GM23338 (cell line): Measurements from ENCODE around the gene EXOC3L4. TPM values are rescaled to one million over a fixed set of nuclear protein-coding genes. Genes with fewer than 3 reads are reported as not detected.

Experiments used
- ATAC-seq: fragments of 200-7000 bp; cut with Tn5 transposase; 3 replicates; pipeline ENCODE4 v1.9.1; 2020
- DNase-seq: peaks from one replicate; pipeline ENCODE4 v3.0.0-alpha.2; 2015; ENCODE audit warnings: low spot score
- H2AFZ ChIP-seq: fragments of 200-600 bp; sonication (generic); 2 replicates; pipeline ENCODE4 v1.8.0; 2016; ENCODE audit warnings: antibody characterized with exemption, mild to moderate bottlenecking, moderate library complexity
- H3F3A ChIP-seq: fragments of 200-600 bp; sonication (generic); replicated peaks from 2 replicates; pipeline ENCODE4 v1.8.0; 2017; ENCODE audit warnings: antibody characterized with exemption, mixed run types, low read depth
- H3K27ac ChIP-seq: fragments of 200-600 bp; sonication (generic); 2 replicates; pipeline ENCODE4 v1.6.1; 2016; ENCODE audit warnings: low read depth
- H3K27me3 ChIP-seq: fragments of 200-600 bp; sonication (generic); 2 replicates; pipeline ENCODE4 v1.8.0; 2016; ENCODE audit warnings: mild to moderate bottlenecking, mixed run types, moderate library complexity; ENCODE audit not compliant: insufficient read depth
- H3K36me3 ChIP-seq: fragments of 200-600 bp; sonication (generic); 2 replicates; pipeline ENCODE4 v1.8.0; 2016; ENCODE audit warnings: mild to moderate bottlenecking; ENCODE audit not compliant: insufficient read depth
- H3K4me1 ChIP-seq: fragments of 200-600 bp; sonication (generic); 2 replicates; pipeline ENCODE4 v1.8.0; 2016; ENCODE audit warnings: mild to moderate bottlenecking, moderate library complexity; ENCODE audit not compliant: insufficient read depth
- H3K4me2 ChIP-seq: fragments of 200-600 bp; sonication (generic); 2 replicates; pipeline ENCODE4 v1.7.1; 2017; ENCODE audit warnings: mixed run types
- H3K4me3 ChIP-seq: fragments of 200-600 bp; sonication (generic); 2 replicates; pipeline ENCODE4 v1.6.1; 2016; ENCODE audit warnings: mixed run types
- H3K79me2 ChIP-seq: fragments of 200-600 bp; sonication (generic); replicated peaks from 2 replicates; pipeline ENCODE4 v1.8.0; 2017; ENCODE audit warnings: mild to moderate bottlenecking; ENCODE audit not compliant: insufficient read depth
- H3K9me2 ChIP-seq: fragments of 200-600 bp; sonication (generic); 2 replicates; pipeline ENCODE4 v1.8.0; 2017; ENCODE audit not compliant: insufficient read depth
- H4K20me1 ChIP-seq: fragments of 200-600 bp; sonication (generic); replicated peaks from 2 replicates; pipeline ENCODE4 v1.8.0; 2017; ENCODE audit warnings: mild to moderate bottlenecking; ENCODE audit not compliant: insufficient read depth
- H3K27ac Mint-ChIP-seq: 2 replicates; pipeline ENCODE4 v1.8.0; 2020; ENCODE audit warnings: inconsistent platforms, mild to moderate bottlenecking, moderate library complexity, mixed read lengths
- H3K27me3 Mint-ChIP-seq: 3 replicates; pipeline ENCODE4 v1.8.0; 2022; ENCODE audit warnings: low read depth, mild to moderate bottlenecking, moderate library complexity, mixed read lengths, inconsistent platforms; ENCODE audit not compliant: insufficient read depth, poor library complexity
- H3K36me3 Mint-ChIP-seq: 3 replicates; pipeline ENCODE4 v1.8.0; 2021; ENCODE audit warnings: low read depth, mild to moderate bottlenecking, inconsistent platforms, moderate library complexity, mixed read lengths
- H3K4me1 Mint-ChIP-seq: 3 replicates; pipeline ENCODE4 v1.8.0; 2020; ENCODE audit warnings: mild to moderate bottlenecking, inconsistent platforms, mixed read lengths
- H3K4me3 Mint-ChIP-seq: 3 replicates; pipeline ENCODE4 v1.8.0; 2021; ENCODE audit warnings: moderate library complexity, mild to moderate bottlenecking, inconsistent platforms, mixed read lengths
- H3K9me3 Mint-ChIP-seq: 3 replicates; pipeline ENCODE4 v1.8.0; 2020; ENCODE audit warnings: moderate library complexity, mild to moderate bottlenecking, inconsistent platforms, mixed read lengths
- CREB1 ChIP-seq: fragments of 250-450 bp; sonication (Bioruptor Pico); IDR thresholded peaks from 2 replicates; pipeline ENCODE4 v1.5.0; 2020; ENCODE audit warnings: low read depth, mild to moderate bottlenecking, moderate library complexity
- EZH2 ChIP-seq: fragments of 200-600 bp; sonication (generic); IDR thresholded peaks from one replicate; pipeline ENCODE4 v1.8.0; 2017; ENCODE audit warnings: antibody characterized with exemption, mild to moderate bottlenecking, low read depth; ENCODE audit not compliant: unreplicated experiment
- EZH2phosphoT487 ChIP-seq: fragments of 200-600 bp; sonication (generic); IDR thresholded peaks from one replicate; pipeline ENCODE4 v1.8.1; 2018; ENCODE audit warnings: antibody characterized with exemption; ENCODE audit not compliant: unreplicated experiment
- JUNB ChIP-seq: IDR thresholded peaks from one replicate; pipeline ENCODE4 v1.6.1; 2016; ENCODE audit warnings: antibody characterized with exemption; ENCODE audit not compliant: unreplicated experiment
- NANOG ChIP-seq: IDR thresholded peaks from 2 replicates; pipeline ENCODE4 v1.6.1; 2016; ENCODE audit warnings: antibody characterized with exemption, borderline replicate concordance
- POLR2AphosphoS5 ChIP-seq: IDR thresholded peaks from 2 replicates; pipeline ENCODE4 v1.6.1; 2016; ENCODE audit warnings: antibody characterized with exemption, low read depth
- STAT1 ChIP-seq: IDR thresholded peaks from one replicate; pipeline ENCODE4 v1.6.1; 2016; ENCODE audit warnings: antibody characterized with exemption; ENCODE audit not compliant: unreplicated experiment
- ZNF114 ChIP-seq: fragments of 250-450 bp; sonication (Bioruptor Pico); IDR thresholded peaks from 2 replicates; pipeline ENCODE4 v1.5.0; 2020; ENCODE audit warnings: mild to moderate bottlenecking, moderate library complexity
- polyA plus RNA-seq: library from polyadenylated mRNA; unstranded; fragments of >200 nt; fragmentation: Nextera tagmentation; extraction: Ambion mirVana; gene quantifications from 2 replicates; pipeline ENCODE4 v1.2.1, GENCODE V29; 2016
- total RNA-seq: library from RNA; depleted of rRNA; stranded (reverse); fragments of >200 nt; shearing (Covaris generic); gene quantifications from 2 replicates; pipeline ENCODE4 v1.2.3, GENCODE V29; 2014
- TF ChIP-seq, protein P1 (sequence below): IDR thresholded peaks from one replicate; pipeline ENCODE4 v1.6.1; 2018; ENCODE audit warnings: antibody characterized with exemption; ENCODE audit not compliant: unreplicated experiment
- TF ChIP-seq, protein P2 (sequence below): fragments of 250-450 bp; sonication (Bioruptor Pico); IDR thresholded peaks from 2 replicates; pipeline ENCODE4 v1.5.0; 2020; ENCODE audit warnings: mild to moderate bottlenecking, moderate library complexity
- TF ChIP-seq, protein P3 (sequence below): IDR thresholded peaks from 2 replicates; pipeline ENCODE4 v1.6.1; 2016; ENCODE audit warnings: antibody characterized with exemption
- TF ChIP-seq, protein P4 (sequence below), 2 experiments: fragments of 200-600 bp in 1 of 2; sonication (generic) in 1 of 2; conservative IDR thresholded peaks; 2 replicates each; pipeline versions ENCODE4 v1.5.1 to v1.6.1; 2016 to 2017; ENCODE audit warnings: antibody characterized with exemption in 2 of 2, low read depth in 2 of 2, mild to moderate bottlenecking in 2 of 2, moderate library complexity in 1 of 2

Gene EXOC3L4
- total and polyA plus RNA-seq, 2 experiments from 2014 or later: not detected

DNA sequence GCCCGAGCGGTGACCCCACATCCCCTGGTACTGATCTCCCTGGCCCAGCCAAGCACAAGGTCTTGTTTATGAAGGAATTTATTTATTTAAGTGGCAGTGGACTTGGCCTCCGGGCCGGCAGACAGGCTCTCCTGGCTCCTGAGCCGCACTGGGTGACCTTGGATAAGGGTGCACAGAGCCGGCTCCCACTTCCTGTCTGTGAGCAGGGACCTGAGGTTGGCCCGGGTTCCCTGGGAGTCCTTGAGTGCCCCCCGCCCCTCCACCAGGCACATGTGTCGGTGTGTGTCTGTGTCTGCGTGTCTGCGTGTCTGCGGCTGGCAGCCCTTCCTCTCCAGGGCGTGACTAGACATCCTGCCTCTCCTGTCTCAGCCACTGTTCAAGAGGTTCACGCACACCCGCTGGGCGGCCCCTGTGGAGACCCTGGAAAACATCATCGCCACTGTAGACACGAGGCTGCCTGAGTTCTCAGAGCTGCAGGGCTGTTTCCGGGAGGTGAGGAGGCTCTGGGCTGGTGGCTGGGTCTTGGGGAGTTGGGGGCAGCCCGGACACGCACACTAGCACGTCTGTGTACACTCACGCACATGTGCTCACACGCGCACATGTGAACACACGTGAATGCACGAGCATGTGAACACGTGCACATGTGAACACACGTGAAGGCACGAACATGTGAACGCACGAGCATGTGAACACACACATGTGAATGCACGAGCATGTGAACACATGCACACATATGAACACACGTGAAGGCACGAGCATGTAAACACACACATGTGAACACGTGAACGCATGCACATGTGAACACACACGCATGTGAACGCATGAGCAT lies 38.1 kb downstream of the EXOC3L4 start:
- Mint-ChIP-seq H3K9me3 (no peaks in the 10 kb centered on the region; the same call in 1 of the 3 replicates), H3K36me3 (peaks cover 6% of the 10 kb centered on the region; the same call in 1 of the 3 replicates), H3K27ac (no peak overlapping the region), H3K4me3 (no peak overlapping the region), H3K4me1 (peaks cover 15% of the 10 kb centered on the region), H3K27me3 (peaks cover 31% of the 10 kb centered on the region)
- no peak for TF ChIP-seq EZH2phosphoT487
- TF ChIP-seq, protein P1, sequence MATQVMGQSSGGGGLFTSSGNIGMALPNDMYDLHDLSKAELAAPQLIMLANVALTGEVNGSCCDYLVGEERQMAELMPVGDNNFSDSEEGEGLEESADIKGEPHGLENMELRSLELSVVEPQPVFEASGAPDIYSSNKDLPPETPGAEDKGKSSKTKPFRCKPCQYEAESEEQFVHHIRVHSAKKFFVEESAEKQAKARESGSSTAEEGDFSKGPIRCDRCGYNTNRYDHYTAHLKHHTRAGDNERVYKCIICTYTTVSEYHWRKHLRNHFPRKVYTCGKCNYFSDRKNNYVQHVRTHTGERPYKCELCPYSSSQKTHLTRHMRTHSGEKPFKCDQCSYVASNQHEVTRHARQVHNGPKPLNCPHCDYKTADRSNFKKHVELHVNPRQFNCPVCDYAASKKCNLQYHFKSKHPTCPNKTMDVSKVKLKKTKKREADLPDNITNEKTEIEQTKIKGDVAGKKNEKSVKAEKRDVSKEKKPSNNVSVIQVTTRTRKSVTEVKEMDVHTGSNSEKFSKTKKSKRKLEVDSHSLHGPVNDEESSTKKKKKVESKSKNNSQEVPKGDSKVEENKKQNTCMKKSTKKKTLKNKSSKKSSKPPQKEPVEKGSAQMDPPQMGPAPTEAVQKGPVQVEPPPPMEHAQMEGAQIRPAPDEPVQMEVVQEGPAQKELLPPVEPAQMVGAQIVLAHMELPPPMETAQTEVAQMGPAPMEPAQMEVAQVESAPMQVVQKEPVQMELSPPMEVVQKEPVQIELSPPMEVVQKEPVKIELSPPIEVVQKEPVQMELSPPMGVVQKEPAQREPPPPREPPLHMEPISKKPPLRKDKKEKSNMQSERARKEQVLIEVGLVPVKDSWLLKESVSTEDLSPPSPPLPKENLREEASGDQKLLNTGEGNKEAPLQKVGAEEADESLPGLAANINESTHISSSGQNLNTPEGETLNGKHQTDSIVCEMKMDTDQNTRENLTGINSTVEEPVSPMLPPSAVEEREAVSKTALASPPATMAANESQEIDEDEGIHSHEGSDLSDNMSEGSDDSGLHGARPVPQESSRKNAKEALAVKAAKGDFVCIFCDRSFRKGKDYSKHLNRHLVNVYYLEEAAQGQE: no peak
- no peak for TF ChIP-seq POLR2AphosphoS5
- TF ChIP-seq STAT1: no peak
- TF ChIP-seq, protein P2, sequence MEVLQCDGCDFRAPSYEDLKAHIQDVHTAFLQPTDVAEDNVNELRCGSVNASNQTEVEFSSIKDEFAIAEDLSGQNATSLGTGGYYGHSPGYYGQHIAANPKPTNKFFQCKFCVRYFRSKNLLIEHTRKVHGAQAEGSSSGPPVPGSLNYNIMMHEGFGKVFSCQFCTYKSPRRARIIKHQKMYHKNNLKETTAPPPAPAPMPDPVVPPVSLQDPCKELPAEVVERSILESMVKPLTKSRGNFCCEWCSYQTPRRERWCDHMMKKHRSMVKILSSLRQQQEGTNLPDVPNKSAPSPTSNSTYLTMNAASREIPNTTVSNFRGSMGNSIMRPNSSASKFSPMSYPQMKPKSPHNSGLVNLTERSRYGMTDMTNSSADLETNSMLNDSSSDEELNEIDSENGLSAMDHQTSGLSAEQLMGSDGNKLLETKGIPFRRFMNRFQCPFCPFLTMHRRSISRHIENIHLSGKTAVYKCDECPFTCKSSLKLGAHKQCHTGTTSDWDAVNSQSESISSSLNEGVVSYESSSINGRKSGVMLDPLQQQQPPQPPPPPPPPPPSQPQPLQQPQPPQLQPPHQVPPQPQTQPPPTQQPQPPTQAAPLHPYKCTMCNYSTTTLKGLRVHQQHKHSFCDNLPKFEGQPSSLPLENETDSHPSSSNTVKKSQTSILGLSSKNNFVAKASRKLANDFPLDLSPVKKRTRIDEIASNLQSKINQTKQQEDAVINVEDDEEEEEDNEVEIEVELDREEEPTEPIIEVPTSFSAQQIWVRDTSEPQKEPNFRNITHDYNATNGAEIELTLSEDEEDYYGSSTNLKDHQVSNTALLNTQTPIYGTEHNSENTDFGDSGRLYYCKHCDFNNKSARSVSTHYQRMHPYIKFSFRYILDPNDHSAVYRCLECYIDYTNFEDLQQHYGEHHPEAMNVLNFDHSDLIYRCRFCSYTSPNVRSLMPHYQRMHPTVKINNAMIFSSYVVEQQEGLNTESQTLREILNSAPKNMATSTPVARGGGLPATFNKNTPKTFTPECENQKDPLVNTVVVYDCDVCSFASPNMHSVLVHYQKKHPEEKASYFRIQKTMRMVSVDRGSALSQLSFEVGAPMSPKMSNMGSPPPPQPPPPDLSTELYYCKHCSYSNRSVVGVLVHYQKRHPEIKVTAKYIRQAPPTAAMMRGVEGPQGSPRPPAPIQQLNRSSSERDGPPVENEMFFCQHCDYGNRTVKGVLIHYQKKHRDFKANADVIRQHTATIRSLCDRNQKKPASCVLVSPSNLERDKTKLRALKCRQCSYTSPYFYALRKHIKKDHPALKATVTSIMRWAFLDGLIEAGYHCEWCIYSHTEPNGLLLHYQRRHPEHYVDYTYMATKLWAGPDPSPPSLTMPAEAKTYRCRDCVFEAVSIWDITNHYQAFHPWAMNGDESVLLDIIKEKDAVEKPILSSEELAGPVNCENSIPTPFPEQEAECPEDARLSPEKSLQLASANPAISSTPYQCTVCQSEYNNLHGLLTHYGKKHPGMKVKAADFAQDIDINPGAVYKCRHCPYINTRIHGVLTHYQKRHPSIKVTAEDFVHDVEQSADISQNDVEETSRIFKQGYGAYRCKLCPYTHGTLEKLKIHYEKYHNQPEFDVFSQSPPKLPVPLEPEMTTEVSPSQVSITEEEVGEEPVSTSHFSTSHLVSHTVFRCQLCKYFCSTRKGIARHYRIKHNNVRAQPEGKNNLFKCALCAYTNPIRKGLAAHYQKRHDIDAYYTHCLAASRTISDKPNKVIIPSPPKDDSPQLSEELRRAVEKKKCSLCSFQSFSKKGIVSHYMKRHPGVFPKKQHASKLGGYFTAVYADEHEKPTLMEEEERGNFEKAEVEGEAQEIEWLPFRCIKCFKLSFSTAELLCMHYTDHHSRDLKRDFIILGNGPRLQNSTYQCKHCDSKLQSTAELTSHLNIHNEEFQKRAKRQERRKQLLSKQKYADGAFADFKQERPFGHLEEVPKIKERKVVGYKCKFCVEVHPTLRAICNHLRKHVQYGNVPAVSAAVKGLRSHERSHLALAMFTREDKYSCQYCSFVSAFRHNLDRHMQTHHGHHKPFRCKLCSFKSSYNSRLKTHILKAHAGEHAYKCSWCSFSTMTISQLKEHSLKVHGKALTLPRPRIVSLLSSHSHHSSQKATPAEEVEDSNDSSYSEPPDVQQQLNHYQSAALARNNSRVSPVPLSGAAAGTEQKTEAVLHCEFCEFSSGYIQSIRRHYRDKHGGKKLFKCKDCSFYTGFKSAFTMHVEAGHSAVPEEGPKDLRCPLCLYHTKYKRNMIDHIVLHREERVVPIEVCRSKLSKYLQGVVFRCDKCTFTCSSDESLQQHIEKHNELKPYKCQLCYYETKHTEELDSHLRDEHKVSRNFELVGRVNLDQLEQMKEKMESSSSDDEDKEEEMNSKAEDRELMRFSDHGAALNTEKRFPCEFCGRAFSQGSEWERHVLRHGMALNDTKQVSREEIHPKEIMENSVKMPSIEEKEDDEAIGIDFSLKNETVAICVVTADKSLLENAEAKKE (CRISPR knock-in tag): no peak
- TF ChIP-seq, protein P3, sequence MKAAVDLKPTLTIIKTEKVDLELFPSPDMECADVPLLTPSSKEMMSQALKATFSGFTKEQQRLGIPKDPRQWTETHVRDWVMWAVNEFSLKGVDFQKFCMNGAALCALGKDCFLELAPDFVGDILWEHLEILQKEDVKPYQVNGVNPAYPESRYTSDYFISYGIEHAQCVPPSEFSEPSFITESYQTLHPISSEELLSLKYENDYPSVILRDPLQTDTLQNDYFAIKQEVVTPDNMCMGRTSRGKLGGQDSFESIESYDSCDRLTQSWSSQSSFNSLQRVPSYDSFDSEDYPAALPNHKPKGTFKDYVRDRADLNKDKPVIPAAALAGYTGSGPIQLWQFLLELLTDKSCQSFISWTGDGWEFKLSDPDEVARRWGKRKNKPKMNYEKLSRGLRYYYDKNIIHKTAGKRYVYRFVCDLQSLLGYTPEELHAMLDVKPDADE: no peak
- no peak for TF ChIP-seq NANOG
- no peak for TF ChIP-seq CREB1 (CRISPR knock-in tag)
- TF ChIP-seq EZH2: no peak
- TF ChIP-seq, protein P4, sequence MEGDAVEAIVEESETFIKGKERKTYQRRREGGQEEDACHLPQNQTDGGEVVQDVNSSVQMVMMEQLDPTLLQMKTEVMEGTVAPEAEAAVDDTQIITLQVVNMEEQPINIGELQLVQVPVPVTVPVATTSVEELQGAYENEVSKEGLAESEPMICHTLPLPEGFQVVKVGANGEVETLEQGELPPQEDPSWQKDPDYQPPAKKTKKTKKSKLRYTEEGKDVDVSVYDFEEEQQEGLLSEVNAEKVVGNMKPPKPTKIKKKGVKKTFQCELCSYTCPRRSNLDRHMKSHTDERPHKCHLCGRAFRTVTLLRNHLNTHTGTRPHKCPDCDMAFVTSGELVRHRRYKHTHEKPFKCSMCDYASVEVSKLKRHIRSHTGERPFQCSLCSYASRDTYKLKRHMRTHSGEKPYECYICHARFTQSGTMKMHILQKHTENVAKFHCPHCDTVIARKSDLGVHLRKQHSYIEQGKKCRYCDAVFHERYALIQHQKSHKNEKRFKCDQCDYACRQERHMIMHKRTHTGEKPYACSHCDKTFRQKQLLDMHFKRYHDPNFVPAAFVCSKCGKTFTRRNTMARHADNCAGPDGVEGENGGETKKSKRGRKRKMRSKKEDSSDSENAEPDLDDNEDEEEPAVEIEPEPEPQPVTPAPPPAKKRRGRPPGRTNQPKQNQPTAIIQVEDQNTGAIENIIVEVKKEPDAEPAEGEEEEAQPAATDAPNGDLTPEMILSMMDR (conservative IDR thresholded peaks at IDR 0.05; ENCODE audit: low read depth in 2 of 2): no peak
- TF ChIP-seq JUNB: no peak
- TF ChIP-seq ZNF114 (CRISPR knock-in tag): no peak
- peaks cover 7% of the 10 kb centered on the region; the same call in 1 of the 2 replicates for H4K20me1 ChIP-seq
- peaks cover 13% of the 10 kb centered on the region for H3K27me3 ChIP-seq
- peaks cover 6% of the 10 kb centered on the region for H3K4me1 ChIP-seq
- no peak overlapping the region for H3K4me2 ChIP-seq
- H3K9me2 ChIP-seq: no peaks in the 10 kb centered on the region
- H3K36me3 ChIP-seq: no peaks in the 10 kb centered on the region
- no peak overlapping the region for H3K4me3 ChIP-seq
- H3K79me2 ChIP-seq: no peaks in the 10 kb centered on the region
- ATAC-seq (no peak), DNase-seq (no peak)
- no peak overlapping the region for H2AFZ ChIP-seq
- H3F3A ChIP-seq: 0 out of 2 replicates have a peak, but pooled peaks cover 5% of the 10 kb centered on the region
- H3K27ac ChIP-seq: no peak overlapping the region
